ENCODE measurements around the gene SETX. TPM values are rescaled to one million over a fixed set of nuclear protein-coding genes. Genes with fewer than 3 reads are reported as not detected.
A peak's percentile ranks its signal among the peaks of the same experiment; 100 is the strongest.

SETX gene
- total and polyA plus RNA-seq, 11 donors = 11.7 to 42.5 (median 27.5) TPM

- 54 to 64% (median 58%) methylated on average over 14 of the region's 14 CpGs for WGBS, 4 donors
- peak overlapping the region; percentile 51 to 85 (median 66) for H3K27ac ChIP-seq
- ATAC-seq = peak; percentile 72 to 99 (median 90)
- no peaks in the 10 kb centered on the region for H3K9me3 ChIP-seq
- H3K27me3 ChIP-seq = no peaks in the 10 kb centered on the region
- intact Hi-C loops (cut with DNase I) = loop anchor here in 1 of 10 donors (2.0 kb wide), 1 partner anchor 18 kb away; the partner anchor contains the start of gene SETX
- DNase-seq = peak in 4 of 5 donors; percentile 66 to 73 (median 68)
- H3K4me3 ChIP-seq = peak overlapping the region in 2 of 12 donors; percentile 6 to 9
- peaks cover 0 to 17% (median 9%) of the 10 kb centered on the region in 12 donors for H3K4me1 ChIP-seq
- H3K36me3 ChIP-seq = peaks cover 0 to 25% (median 23%) of the 10 kb centered on the region in 9 donors
- TF ChIP-seq POLR2A (IDR thresholded peaks at IDR 0.05) (peak in 1 of 2 donors; percentile 11), CTCF (IDR thresholded peaks at IDR 0.05) (no peak)
Measured at GRCh38 chr9:132372177-132373095, 17.6 kb upstream of the SETX start.

DNA sequence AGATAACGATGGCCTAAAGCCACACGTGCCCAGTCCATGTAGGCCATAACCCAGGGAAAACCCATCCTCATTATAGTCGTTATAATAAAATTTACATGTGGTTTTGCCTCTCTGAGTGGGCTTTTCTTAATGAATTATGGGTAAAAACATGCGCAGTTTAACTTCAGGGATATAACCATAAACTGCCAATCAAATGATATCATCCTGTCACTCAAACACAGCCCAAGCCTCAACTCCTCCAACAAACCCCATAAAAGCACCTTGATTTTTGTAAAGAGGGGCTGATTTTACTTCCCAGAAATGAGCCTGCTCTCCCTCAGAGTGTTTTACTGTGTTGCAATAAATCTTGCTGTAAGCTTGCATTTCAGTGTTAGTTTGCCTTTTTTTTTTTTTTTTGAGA lies 15.8 kb upstream of the SETX start:
- intact Hi-C loops (cut with DNase I) = no loop called here
- Histone ChIP-seq H3K9me3 (no peaks in the 10 kb centered on the region), H3K27ac (no peak overlapping the region), H3K36me3 (peaks cover 0 to 11% (median 8%) of the 10 kb centered on the region in 9 donors), H3K27me3 (no peaks in the 10 kb centered on the region), H3K4me1 (peaks cover 0 to 17% (median 9%) of the 10 kb centered on the region in 12 donors), H3K4me3 (no peak overlapping the region)
- DNase-seq (no peak), ATAC-seq (no peak)
- WGBS, 4 donors = 90 to 96% (median 94%) methylated on average over 4 of the region's 4 CpGs
- TF ChIP-seq CTCF (IDR thresholded peaks at IDR 0.05) (no peak), POLR2A (IDR thresholded peaks at IDR 0.05) (no peak)

DNA sequence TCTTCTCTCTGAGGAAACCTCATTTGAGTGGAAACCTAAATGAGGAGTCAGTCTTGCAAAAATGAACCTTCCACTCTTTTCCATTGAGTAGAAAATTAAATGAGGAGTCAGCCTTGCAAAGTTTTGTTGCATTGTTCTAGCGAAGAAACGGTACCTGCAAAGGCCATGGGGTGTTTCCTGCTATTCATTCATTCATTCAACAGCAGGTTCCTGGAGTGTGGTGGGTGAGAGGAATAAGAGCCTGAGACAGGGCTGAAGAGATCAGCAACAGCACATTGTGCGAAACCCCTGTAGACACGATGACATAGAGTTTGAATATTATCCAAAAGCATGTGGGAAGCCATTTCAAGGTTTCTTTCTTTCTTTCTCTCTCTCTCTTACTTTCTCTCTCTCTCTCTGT lies 14.6 kb upstream of the SETX start:
- no peaks in the 10 kb centered on the region for H3K9me3 ChIP-seq
- no peak for ATAC-seq
- 78 to 89% (median 80%) methylated on average over 4 of the region's 4 CpGs for WGBS, 4 donors
- no peaks in the 10 kb centered on the region for H3K36me3 ChIP-seq
- no peak overlapping the region for H3K27ac ChIP-seq
- no peak for TF ChIP-seq POLR2A (IDR thresholded peaks at IDR 0.05)
- TF ChIP-seq CTCF (IDR thresholded peaks at IDR 0.05) = no peak
- no peak overlapping the region for H3K4me3 ChIP-seq
- intact Hi-C loops (cut with DNase I) = no loop called here
- peaks cover 0 to 17% (median 9%) of the 10 kb centered on the region in 12 donors for H3K4me1 ChIP-seq
- no peaks in the 10 kb centered on the region for H3K27me3 ChIP-seq
- DNase-seq = no peak

DNA sequence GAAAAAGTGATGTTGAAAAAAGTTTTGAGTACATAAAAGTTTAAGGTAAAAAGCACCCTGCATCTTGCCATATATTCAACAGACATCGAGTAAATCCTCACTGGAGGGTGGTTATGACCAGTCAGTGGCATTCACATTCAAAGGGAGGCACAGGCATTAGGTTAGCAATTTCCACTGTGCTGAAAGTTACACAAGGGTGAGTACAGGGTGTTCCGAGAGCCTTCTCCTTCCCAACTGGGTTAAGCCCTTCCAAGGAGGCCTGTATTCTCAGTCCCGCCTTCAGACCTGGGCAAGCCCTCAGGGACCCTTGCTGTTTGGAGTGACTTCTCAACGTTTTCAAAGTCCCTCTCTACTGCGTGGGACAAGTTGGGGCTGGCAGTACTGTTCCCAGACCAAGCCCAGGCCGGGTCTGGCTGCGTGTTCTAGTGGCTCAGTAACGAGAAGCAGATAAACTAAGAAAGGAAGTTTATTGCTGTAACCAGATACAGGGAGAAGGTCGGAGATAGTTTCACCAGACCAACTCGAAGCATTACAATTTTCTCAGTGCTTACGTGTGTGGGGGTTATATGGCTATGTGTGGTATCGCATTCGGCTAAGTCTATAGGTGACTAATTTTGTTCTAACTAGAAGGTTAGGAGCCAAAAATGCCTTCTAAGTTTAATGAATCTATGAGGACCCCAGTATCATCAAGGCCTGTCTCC lies 13.0 kb upstream of the SETX start:
- Histone ChIP-seq H3K9me3 (no peaks in the 10 kb centered on the region), H3K27me3 (no peaks in the 10 kb centered on the region), H3K4me1 (peaks cover 0 to 9% (median 2%) of the 10 kb centered on the region in 12 donors), H3K27ac (peak overlapping the region in 1 of 12 donors; percentile 18), H3K4me3 (no peak overlapping the region), H3K36me3 (no peaks in the 10 kb centered on the region)
- ATAC-seq (no peak), DNase-seq (no peak)
- intact Hi-C loops (cut with DNase I) = no loop called here
- 62 to 70% (median 67%) methylated on average over 13 of the region's 13 CpGs for whole genome bisulfite sequencing, 4 donors
- TF ChIP-seq POLR2A (IDR thresholded peaks at IDR 0.05) = no peak
- no peak for TF ChIP-seq CTCF (IDR thresholded peaks at IDR 0.05)

Data from heart left ventricle (tissue), 16 donors.